GM18505 (cell line): ENCODE results near the gene STK35.

Experiments used
- ATAC-seq: cut with Tn5 transposase; IDR thresholded peaks from one replicate; pipeline ENCODE4 v1.9.1; 2021; ENCODE audit not compliant: unreplicated experiment
- POLR2A ChIP-seq: IDR thresholded peaks from 4 replicates; pipeline ENCODE4 v1.6.1; 2011; ENCODE audit warnings: borderline replicate concordance; ENCODE audit not compliant: insufficient read depth, insufficient read length; ENCODE audit errors: extremely low read depth

Gene STK35

DNA sequence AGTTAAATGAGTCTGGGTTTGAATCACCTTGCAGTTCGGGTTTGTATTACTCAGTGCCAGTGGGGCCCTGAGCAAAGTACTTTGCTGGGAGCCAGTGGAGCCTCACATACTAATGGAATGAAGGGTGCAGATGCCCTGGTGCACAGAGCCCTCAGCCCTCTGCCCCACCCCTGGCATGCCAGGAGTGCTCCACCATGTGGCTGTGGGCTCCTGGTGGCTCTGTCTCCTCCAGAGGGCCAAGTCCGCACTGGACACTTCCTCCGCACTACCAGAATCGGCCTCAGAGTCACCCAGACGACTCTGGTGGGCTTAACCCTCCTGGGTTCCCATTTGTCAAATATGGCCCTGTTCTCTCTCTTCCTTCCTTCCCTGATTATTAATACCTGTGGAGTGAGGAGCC lies 94.0 kb downstream of the STK35 start:
- no peak for TF ChIP-seq POLR2A
- ATAC-seq = no peak

DNA sequence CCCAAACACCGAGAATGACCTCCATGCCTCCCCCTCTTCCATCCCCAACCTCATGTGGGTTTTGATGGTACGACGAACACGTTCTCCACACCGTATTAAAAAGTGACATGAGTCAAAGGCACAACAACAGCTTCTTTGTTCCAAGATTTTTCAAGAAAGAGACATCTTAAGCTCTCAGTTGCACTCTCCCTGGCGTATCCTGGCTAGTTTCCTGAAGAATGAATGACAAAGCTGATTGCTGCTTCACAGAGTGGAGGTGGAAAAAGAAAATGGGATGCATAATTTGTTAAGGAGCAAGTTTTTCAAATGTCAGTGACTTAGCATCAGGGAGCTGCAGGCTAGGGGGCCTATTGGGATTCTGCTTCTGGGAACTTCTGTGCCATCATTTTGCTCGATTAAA lies 95.5 kb downstream of the STK35 start:
- TF ChIP-seq POLR2A = no peak
- ATAC-seq = no peak
